HEK293 (cell line): ENCODE results near the gene PRKCE.

Experiments used
- CTCF ChIA-PET: fragments of 350-600 bp; formaldehyde crosslinking; extraction: SDS; loops from one replicate; lab custom pipeline; 2021; ENCODE audit warnings: antibody characterized with exemption; lab: Yijun Ruan, JAX
- POLR2A ChIA-PET: fragments of 300-600 bp; formaldehyde crosslinking; extraction: SDS; loops from one replicate; lab custom pipeline; 2020; ENCODE audit warnings: antibody characterized with exemption, inconsistent platforms; lab: Yijun Ruan, JAX
- H3K27ac ChIP-seq: fragments of 200-500 bp; sonication (Bioruptor generic); 2 replicates; pipeline ENCODE4 v1.5.1; 2014; ENCODE audit warnings: low read depth, low read length, control low read depth, inconsistent platforms; ENCODE audit errors: extremely low read depth
- H3K36me3 ChIP-seq, 2 experiments: fragments of 200-500 bp in 1 of 2; sonication (Bioruptor generic) in 1 of 2; 1 replicate in 1 of 2; 2 replicates in 1 of 2; pipeline ENCODE4 v1.5.1; 2014 to 2017; ENCODE audit warnings: inconsistent platforms in 2 of 2, low read length in 2 of 2; ENCODE audit not compliant: control insufficient read depth in 2 of 2, insufficient read depth in 1 of 2
- H3K4me1 ChIP-seq: fragments of 200-500 bp; sonication (Bioruptor generic); 2 replicates; pipeline ENCODE4 v1.5.1; 2014; ENCODE audit warnings: mild to moderate bottlenecking, low read length, inconsistent platforms; ENCODE audit not compliant: control insufficient read depth, insufficient read depth
- H3K4me3 ChIP-seq: 2 replicates; pipeline ENCODE4 v1.5.1; 2011; ENCODE audit warnings: low read depth, mild to moderate bottlenecking, control low read depth, low read length, moderate library complexity
- H3K9me3 ChIP-seq: fragments of 200-500 bp; sonication (Bioruptor generic); 2 replicates; pipeline ENCODE4 v1.5.1; 2014; ENCODE audit warnings: low read depth, low read length, inconsistent platforms; ENCODE audit not compliant: control insufficient read depth, insufficient read depth
- FEZF1 ChIP-seq: fragments of 450-650 bp; formaldehyde crosslinking; IDR thresholded peaks from 2 replicates; pipeline ENCODE4 v1.5.1; 2016; ENCODE audit warnings: missing biosample characterization, missing genetic modification characterization
- MZF1 ChIP-seq: fragments of 450-650 bp; formaldehyde crosslinking; IDR thresholded peaks from 2 replicates; pipeline ENCODE4 v1.5.1; 2017; ENCODE audit warnings: missing biosample characterization, missing genetic modification characterization, borderline replicate concordance
- TRIM28 ChIP-seq: IDR thresholded peaks from 2 replicates; pipeline ENCODE4 v1.6.1; 2011; ENCODE audit warnings: low read length, control low read depth, borderline replicate concordance
- ZNF157 ChIP-seq: fragments of 450-650 bp; formaldehyde crosslinking; IDR thresholded peaks from 2 replicates; pipeline ENCODE4 v1.5.1; 2016; ENCODE audit warnings: missing biosample characterization, missing genetic modification characterization
- ZNF16 ChIP-seq: fragments of 450-650 bp; formaldehyde crosslinking; IDR thresholded peaks from 2 replicates; pipeline ENCODE4 v1.5.1; 2016; ENCODE audit warnings: low read depth, missing biosample characterization, missing genetic modification characterization
- ZNF175 ChIP-seq: fragments of 450-650 bp; formaldehyde crosslinking; IDR thresholded peaks from 2 replicates; pipeline ENCODE4 v1.5.1; 2016; ENCODE audit warnings: missing biosample characterization, missing genetic modification characterization
- ZNF223 ChIP-seq: fragments of 450-650 bp; formaldehyde crosslinking; IDR thresholded peaks from 2 replicates; pipeline ENCODE4 v1.5.1; 2016; ENCODE audit warnings: missing biosample characterization, missing genetic modification characterization
- ZNF274 ChIP-seq, 2 experiments: fragments of 200-500 bp in 1 of 2; fragments of 450-650 bp in 1 of 2; sonication (Bioruptor generic) in 1 of 2; formaldehyde crosslinking in 1 of 2; IDR thresholded peaks; 2 replicates each; pipeline versions ENCODE4 v1.5.1 to v1.6.1; 2014 to 2016; ENCODE audit warnings: borderline replicate concordance in 1 of 2, inconsistent platforms in 1 of 2, low read length in 1 of 2, missing biosample characterization in 1 of 2, missing genetic modification characterization in 1 of 2
- ZNF433 ChIP-seq: fragments of 450-650 bp; formaldehyde crosslinking; IDR thresholded peaks from 2 replicates; pipeline ENCODE4 v1.5.1; 2016; ENCODE audit warnings: missing biosample characterization, missing genetic modification characterization, low read depth
- ZNF548 ChIP-seq: fragments of 450-650 bp; formaldehyde crosslinking; IDR thresholded peaks from 2 replicates; pipeline ENCODE4 v1.5.1; 2016; ENCODE audit warnings: missing biosample characterization, missing genetic modification characterization
- ZNF626 ChIP-seq: fragments of 450-650 bp; sonication (Bioruptor Pico); formaldehyde crosslinking; IDR thresholded peaks from 2 replicates; pipeline ENCODE4 v1.5.1; 2018; ENCODE audit warnings: missing biosample characterization, missing genetic modification characterization, inconsistent platforms
- ZNF664 ChIP-seq: fragments of 450-650 bp; formaldehyde crosslinking; IDR thresholded peaks from 2 replicates; pipeline ENCODE4 v1.5.1; 2016; ENCODE audit warnings: missing biosample characterization, missing genetic modification characterization
- ZNF707 ChIP-seq: fragments of 450-650 bp; formaldehyde crosslinking; IDR thresholded peaks from 2 replicates; pipeline ENCODE4 v1.5.1; 2016; ENCODE audit warnings: missing biosample characterization, missing genetic modification characterization
- TF ChIP-seq, protein P1 (sequence below): fragments of 450-650 bp; formaldehyde crosslinking; IDR thresholded peaks from 2 replicates; pipeline ENCODE4 v1.5.1; 2017; ENCODE audit warnings: missing biosample characterization, missing genetic modification characterization
- TF ChIP-seq, protein P2 (sequence below): fragments of 450-650 bp; formaldehyde crosslinking; IDR thresholded peaks from 2 replicates; pipeline ENCODE4 v1.5.1; 2017; ENCODE audit warnings: missing biosample characterization, missing genetic modification characterization
- TF ChIP-seq, protein P3 (sequence below): fragments of 450-650 bp; formaldehyde crosslinking; optimal IDR thresholded peaks from 2 replicates; pipeline ENCODE3; 2016; ENCODE audit warnings: missing biosample characterization, mild to moderate bottlenecking, missing genetic modification characterization

PRKCE gene

DNA sequence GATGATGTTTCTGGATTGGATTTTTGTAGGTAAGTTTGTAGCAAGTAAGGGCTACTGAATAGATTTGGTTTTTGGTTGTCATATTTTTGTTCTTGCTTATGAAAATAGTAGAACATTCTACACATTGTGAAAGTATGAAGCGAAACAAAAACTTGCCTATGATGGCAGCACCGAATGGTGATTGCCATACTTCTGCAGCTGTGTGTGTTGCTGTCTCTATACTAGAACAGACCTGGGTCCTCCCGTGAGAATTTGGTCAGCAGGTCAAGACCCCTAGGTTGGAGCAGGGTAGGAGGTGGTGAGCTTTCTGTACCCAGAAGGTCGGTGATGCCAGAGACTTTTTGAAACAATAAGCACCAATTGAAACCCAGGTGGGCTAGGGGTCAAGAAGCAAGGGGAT lies 322.6 kb downstream of the PRKCE start:
- 0 out of 2 replicates have a peak, but pooled peaks cover 4% of the 10 kb centered on the region for H3K4me1 ChIP-seq
- TF ChIP-seq, protein P1, sequence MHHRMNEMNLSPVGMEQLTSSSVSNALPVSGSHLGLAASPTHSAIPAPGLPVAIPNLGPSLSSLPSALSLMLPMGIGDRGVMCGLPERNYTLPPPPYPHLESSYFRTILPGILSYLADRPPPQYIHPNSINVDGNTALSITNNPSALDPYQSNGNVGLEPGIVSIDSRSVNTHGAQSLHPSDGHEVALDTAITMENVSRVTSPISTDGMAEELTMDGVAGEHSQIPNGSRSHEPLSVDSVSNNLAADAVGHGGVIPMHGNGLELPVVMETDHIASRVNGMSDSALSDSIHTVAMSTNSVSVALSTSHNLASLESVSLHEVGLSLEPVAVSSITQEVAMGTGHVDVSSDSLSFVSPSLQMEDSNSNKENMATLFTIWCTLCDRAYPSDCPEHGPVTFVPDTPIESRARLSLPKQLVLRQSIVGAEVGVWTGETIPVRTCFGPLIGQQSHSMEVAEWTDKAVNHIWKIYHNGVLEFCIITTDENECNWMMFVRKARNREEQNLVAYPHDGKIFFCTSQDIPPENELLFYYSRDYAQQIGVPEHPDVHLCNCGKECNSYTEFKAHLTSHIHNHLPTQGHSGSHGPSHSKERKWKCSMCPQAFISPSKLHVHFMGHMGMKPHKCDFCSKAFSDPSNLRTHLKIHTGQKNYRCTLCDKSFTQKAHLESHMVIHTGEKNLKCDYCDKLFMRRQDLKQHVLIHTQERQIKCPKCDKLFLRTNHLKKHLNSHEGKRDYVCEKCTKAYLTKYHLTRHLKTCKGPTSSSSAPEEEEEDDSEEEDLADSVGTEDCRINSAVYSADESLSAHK (tag by site-specific recombination), result no peak
- TF ChIP-seq ZNF433 (tag by site-specific recombination), result no peak
- TF ChIP-seq ZNF175 (tag by site-specific recombination), result no peak
- TF ChIP-seq ZNF223 (tag by site-specific recombination), result no peak
- TF ChIP-seq TRIM28, result no peak
- TF ChIP-seq ZNF626 (tag by site-specific recombination), result no peak
- CTCF ChIA-PET, result interaction anchor here (0.5 kb wide), 1 partner anchor 356 kb away, joined by 3 read pairs; no protein-coding TSS in a partner anchor
- POLR2A ChIA-PET, result no interaction called here
- H3K27ac ChIP-seq, result no peak overlapping the region
- no peaks in the 10 kb centered on the region for H3K9me3 ChIP-seq
- no peaks in the 10 kb centered on the region for H3K36me3 ChIP-seq
- H3K4me3 ChIP-seq, result no peak overlapping the region

DNA sequence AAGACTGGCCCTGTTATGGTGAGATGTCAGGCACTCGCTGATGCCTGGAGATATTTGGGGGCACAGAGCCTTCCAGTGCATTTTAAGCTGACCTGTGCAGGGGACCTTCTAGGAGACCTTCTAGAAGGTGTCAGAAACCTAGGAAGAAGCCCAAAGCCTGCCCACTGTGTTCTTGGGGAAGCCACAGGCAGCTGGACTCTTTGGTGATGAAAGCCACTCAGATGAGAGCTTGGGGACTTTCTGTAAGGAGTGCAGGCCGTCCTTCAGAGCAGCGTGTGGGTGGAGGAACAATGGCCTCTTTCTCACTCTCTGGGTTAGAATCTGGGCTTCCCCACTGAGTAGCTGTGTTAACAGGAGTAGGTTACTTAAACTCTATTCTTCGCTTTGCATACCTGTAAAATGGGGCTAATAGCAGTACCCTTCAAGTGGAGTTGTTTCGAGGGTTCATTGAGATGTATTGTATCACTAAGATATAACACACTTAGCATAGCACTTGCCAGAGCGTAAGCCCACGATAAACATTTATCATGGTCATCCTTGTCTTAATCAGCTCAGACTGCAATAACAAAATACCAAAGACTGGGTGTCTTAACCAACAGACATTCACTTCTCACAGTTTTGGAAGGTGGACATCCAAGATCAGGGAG lies 323.4 kb downstream of the PRKCE start:
- Histone ChIP-seq H3K9me3 (no peaks in the 10 kb centered on the region), H3K4me1 (0 out of 2 replicates have a peak, but pooled peaks cover 4% of the 10 kb centered on the region), H3K36me3 (no peaks in the 10 kb centered on the region), H3K4me3 (no peak overlapping the region), H3K27ac (no peak overlapping the region)
- ChIA-PET CTCF (interaction anchor here (1.1 kb wide), 1 partner anchor 196 kb away, joined by 7 read pairs; no protein-coding TSS in a partner anchor), POLR2A (no interaction called here)
- TF ChIP-seq ZNF16 (tag by site-specific recombination) (no peak), ZNF157 (tag by site-specific recombination) (no peak), ZNF548 (no peak), ZNF707 (tag by site-specific recombination) (no peak), ZNF274 (IDR thresholded peaks at IDR 0.05; ENCODE audit: low read length) (no peak), ZNF274 (tag by site-specific recombination; IDR thresholded peaks at IDR 0.05; ENCODE audit: borderline replicate concordance) (no peak), ZNF664 (tag by site-specific recombination) (no peak), MZF1 (tag by site-specific recombination) (no peak), FEZF1 (no peak)
- TF ChIP-seq, protein P2, sequence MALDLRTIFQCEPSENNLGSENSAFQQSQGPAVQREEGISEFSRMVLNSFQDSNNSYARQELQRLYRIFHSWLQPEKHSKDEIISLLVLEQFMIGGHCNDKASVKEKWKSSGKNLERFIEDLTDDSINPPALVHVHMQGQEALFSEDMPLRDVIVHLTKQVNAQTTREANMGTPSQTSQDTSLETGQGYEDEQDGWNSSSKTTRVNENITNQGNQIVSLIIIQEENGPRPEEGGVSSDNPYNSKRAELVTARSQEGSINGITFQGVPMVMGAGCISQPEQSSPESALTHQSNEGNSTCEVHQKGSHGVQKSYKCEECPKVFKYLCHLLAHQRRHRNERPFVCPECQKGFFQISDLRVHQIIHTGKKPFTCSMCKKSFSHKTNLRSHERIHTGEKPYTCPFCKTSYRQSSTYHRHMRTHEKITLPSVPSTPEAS, result no peak
- TF ChIP-seq, protein P3, sequence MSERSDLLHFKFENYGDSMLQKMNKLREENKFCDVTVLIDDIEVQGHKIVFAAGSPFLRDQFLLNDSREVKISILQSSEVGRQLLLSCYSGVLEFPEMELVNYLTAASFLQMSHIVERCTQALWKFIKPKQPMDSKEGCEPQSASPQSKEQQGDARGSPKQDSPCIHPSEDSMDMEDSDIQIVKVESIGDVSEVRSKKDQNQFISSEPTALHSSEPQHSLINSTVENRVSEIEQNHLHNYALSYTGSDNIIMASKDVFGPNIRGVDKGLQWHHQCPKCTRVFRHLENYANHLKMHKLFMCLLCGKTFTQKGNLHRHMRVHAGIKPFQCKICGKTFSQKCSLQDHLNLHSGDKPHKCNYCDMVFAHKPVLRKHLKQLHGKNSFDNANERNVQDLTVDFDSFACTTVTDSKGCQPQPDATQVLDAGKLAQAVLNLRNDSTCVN (tag by site-specific recombination), result no peak
